Progenitor cell of endocrine pancreas (in vitro differentiated cells): ENCODE measurements around the gene METTL26. TPM values are rescaled to one million over a fixed set of nuclear protein-coding genes. Genes with fewer than 3 reads are reported as not detected.

Source experiments
- DNase-seq: peaks from one replicate; pipeline ENCODE4 v3.0.0; 2021; ENCODE audit warnings: low spot score; ENCODE audit not compliant: unreplicated experiment
- H3K27ac Mint-ChIP-seq: 2 replicates; pipeline ENCODE4 v1.8.0; 2021; ENCODE audit warnings: mild to moderate bottlenecking, moderate library complexity, mixed read lengths
- H3K27me3 Mint-ChIP-seq: 2 replicates; pipeline ENCODE4 v1.8.0; 2021; ENCODE audit warnings: mixed read lengths
- H3K36me3 Mint-ChIP-seq: 2 replicates; pipeline ENCODE4 v1.8.0; 2022; ENCODE audit warnings: mixed read lengths; ENCODE audit not compliant: insufficient read depth
- H3K4me1 Mint-ChIP-seq: 2 replicates; pipeline ENCODE4 v1.8.0; 2021; ENCODE audit warnings: low read depth, mixed read lengths
- H3K4me3 Mint-ChIP-seq: 2 replicates; pipeline ENCODE4 v1.8.0; 2021; ENCODE audit warnings: low read depth, mild to moderate bottlenecking, moderate library complexity, mixed read lengths
- H3K9me3 Mint-ChIP-seq: 2 replicates; pipeline ENCODE4 v1.8.0; 2021; ENCODE audit warnings: low read depth, mixed read lengths
- CTCF ChIP-seq: fragments of 200-600 bp; sonication (generic); IDR thresholded peaks from one replicate; pipeline ENCODE4 v1.5.0; 2021; ENCODE audit warnings: antibody characterized with exemption, mild to moderate bottlenecking; ENCODE audit not compliant: unreplicated experiment
- total RNA-seq: library from RNA; stranded (reverse); gene quantifications from 2 replicates; pipeline ENCODE4 v1.2.1, GENCODE V29; 2021

Gene METTL26
- total RNA-seq, 1 donor from 2014 or later = 64.0 TPM

DNA sequence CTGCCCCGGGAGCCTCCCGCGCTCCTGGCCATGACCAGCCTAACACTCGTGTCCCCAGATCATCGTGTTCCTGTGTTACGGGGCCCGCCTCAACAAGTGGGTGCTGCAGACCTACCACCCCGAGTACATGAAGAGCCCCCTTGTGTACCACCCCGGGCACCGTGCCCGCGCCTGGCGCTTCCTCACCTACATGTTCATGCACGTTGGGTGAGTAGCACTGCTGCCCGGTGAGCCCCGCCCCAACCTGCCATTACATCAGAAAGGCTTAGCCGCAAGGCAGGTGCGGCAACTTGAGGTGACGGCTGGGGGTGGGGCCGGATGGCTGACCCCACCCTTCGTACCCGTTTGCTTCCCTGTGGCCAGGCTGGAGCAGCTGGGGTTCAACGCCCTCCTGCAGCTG lies 40.8 kb upstream of the METTL26 start:
- TF ChIP-seq CTCF = no peak
- peaks cover 4% of the 10 kb centered on the region for H3K27me3 Mint-ChIP-seq
- H3K4me1 Mint-ChIP-seq = peaks cover 6% of the 10 kb centered on the region
- H3K4me3 Mint-ChIP-seq = no peak overlapping the region
- DNase-seq = no peak
- H3K36me3 Mint-ChIP-seq = peaks cover 3% of the 10 kb centered on the region
- no peak overlapping the region for H3K27ac Mint-ChIP-seq
- no peaks in the 10 kb centered on the region for H3K9me3 Mint-ChIP-seq

DNA sequence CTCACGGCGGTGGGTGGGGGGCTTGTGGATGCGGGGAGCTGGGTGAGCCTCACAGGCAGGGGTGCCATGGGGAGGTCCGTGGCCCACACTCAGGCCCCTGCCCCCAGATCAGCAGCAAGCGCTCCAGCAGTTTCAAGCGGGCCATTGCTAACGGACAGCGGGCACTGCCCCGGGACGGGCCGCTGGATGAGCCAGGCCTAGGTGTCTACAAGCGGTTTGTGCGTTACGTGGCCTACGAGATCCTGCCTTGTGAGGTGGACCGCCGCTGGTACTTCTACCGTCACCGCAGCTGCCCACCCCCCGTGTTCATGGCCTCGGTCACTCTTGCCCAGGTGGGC lies 40.4 kb upstream of the METTL26 start:
- Mint-ChIP-seq H3K27me3 (peaks cover 4% of the 10 kb centered on the region), H3K9me3 (no peaks in the 10 kb centered on the region), H3K36me3 (no peaks in the 10 kb centered on the region), H3K4me1 (peaks cover 5% of the 10 kb centered on the region), H3K27ac (no peak overlapping the region), H3K4me3 (no peak overlapping the region)
- TF ChIP-seq CTCF = no peak
- no peak for DNase-seq

GRCh38 chr16:675884-676564 lies 39.9 kb upstream of the METTL26 start:
- H3K4me1 Mint-ChIP-seq = peaks cover 2% of the 10 kb centered on the region
- TF ChIP-seq CTCF = no peak
- no peaks in the 10 kb centered on the region for H3K9me3 Mint-ChIP-seq
- no peak overlapping the region for H3K4me3 Mint-ChIP-seq
- DNase-seq = no peak
- H3K36me3 Mint-ChIP-seq = no peaks in the 10 kb centered on the region
- H3K27me3 Mint-ChIP-seq = peaks cover 4% of the 10 kb centered on the region
- no peak overlapping the region for H3K27ac Mint-ChIP-seq

- Mint-ChIP-seq H3K27ac (no peak within 1 kb of the TSS), H3K4me1 (no peaks in the 10 kb centered on the region), H3K27me3 (peaks cover 4% of the 10 kb centered on the region), H3K4me3 (peak within 1 kb of the TSS; percentile 24), H3K36me3 (no peaks in the 10 kb centered on the region), H3K9me3 (no peaks in the 10 kb centered on the region)
- TF ChIP-seq CTCF = no peak
- no peak for DNase-seq
Observed at GRCh38 chr16:674968-675883, 39.1 kb upstream of the METTL26 start, which contains the start of gene RHBDL1. RHBDL1 (plus strand) TSS chr16:675671; CDS start chr16:675791, 120 bp downstream.

DNA sequence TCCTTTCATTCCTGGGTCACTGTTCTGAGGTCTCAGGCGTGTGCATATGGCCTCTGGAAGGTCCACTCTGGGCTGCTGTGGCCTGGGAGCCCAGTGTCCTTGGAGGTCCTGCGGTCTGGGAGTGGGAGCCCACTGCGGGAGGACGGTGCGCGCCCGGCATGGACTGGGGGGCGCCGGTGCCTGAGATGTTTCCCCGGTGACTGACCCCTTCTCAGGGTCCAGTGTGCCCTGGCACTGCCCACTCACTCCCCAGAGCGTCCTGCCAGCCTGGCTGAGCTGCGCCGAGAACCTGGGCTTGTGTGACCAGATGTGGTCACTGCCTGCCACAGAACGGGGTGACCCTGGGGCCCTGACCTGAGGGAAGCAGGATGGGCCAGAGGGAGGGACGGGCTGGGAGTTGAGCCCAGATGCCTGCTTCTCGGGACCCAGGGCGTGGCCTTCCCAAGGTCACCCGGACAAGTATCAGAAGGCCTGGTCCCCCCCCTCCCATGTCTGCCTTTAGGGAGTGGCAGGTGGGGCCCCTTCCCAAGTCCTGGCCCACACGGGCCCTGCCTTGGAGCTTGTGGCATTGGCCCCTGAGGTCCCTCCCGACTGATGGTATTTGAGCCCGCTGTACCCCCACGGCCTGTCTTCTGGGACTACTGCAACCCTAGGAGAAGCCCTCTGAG lies 38.2 kb upstream of the METTL26 start:
- Mint-ChIP-seq H3K4me3 (no peak overlapping the region), H3K27ac (no peak overlapping the region), H3K9me3 (no peaks in the 10 kb centered on the region)

More for the DNA sequence above, 38.2 kb upstream of the METTL26 start:
- H3K27me3 Mint-ChIP-seq = peaks cover 4% of the 10 kb centered on the region
- TF ChIP-seq CTCF = no peak
- no peaks in the 10 kb centered on the region for H3K4me1 Mint-ChIP-seq
- no peak for DNase-seq
- no peaks in the 10 kb centered on the region for H3K36me3 Mint-ChIP-seq
